GM12864 (cell line): Measurements from ENCODE around the gene KDM4E.
"Not testable (repeated sequence)": the region's sequence is repeated elsewhere in the genome, so short reads cannot be mapped to it uniquely, and the experiment has no call there.

Source experiments
- DNase-seq: peaks from one replicate; pipeline ENCODE4 v3.0.0-alpha.2; 2011; ENCODE audit warnings: low read depth
- H3K4me3 ChIP-seq: 2 replicates; pipeline ENCODE4 v1.5.1; 2011; ENCODE audit warnings: mild to moderate bottlenecking, low read depth, low read length, control low read depth
- CTCF ChIP-seq: IDR thresholded peaks from 2 replicates; pipeline ENCODE4 v1.5.1; 2011; ENCODE audit warnings: low read depth, mild to moderate bottlenecking, moderate library complexity, low read length, control low read depth, inconsistent platforms; ENCODE audit errors: missing control alignments

Gene KDM4E

GRCh38 chr11:95003716-95004115, 21.3 kb upstream of the KDM4E start:
- H3K4me3 ChIP-seq, result no peak overlapping the region
- TF ChIP-seq CTCF, result no peak
- no peak for DNase-seq

- H3K4me3 ChIP-seq, result no peak overlapping the region
- DNase-seq, result no peak
- no peak for TF ChIP-seq CTCF
Measured at GRCh38 chr11:95005642-95006041, 19.4 kb upstream of the KDM4E start.

- no peak for TF ChIP-seq CTCF
- no peak overlapping the region for H3K4me3 ChIP-seq
- DNase-seq, result no peak
Measured at GRCh38 chr11:95011376-95011775, 13.7 kb upstream of the KDM4E start.

- H3K4me3 ChIP-seq, result no peak overlapping the region
- no peak for DNase-seq
- TF ChIP-seq CTCF, result no peak
Measured at GRCh38 chr11:95014184-95014821, 10.8 kb upstream of the KDM4E start.

- no peak for TF ChIP-seq CTCF
- no peak overlapping the region for H3K4me3 ChIP-seq
- no peak for DNase-seq
Measured at GRCh38 chr11:95016139-95016538, 8.9 kb upstream of the KDM4E start.

DNA sequence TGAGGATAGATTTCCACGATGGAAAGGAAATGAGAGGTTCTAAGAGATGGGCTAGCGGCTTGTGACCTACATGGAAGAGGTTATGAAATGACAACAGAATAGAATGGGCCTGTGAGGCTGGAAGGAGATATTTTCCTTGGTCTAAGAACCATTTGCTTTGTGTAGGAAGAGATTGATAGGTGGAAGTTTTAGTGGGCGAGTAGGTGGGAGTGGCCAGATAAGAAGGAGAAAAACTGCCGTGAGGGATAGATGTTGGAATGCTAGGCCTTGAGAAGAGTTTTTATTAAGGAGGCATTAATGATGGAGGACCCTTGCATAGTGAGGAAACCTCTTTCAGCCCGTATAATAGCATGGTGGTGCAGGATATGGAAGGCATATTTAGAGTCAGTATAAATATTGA, 3.6 kb upstream of the KDM4E start:
- DNase-seq, H3K4me3 ChIP-seq: not testable (repeated sequence)

- not testable (repeated sequence) for H3K4me3 ChIP-seq, DNase-seq
Measured at GRCh38 chr11:95025594-95025993, 536 bp downstream of the KDM4E start.

- no peak overlapping the region for H3K4me3 ChIP-seq
- DNase-seq, result no peak
- no peak for TF ChIP-seq CTCF
Measured at GRCh38 chr11:95028357-95028756, 3.3 kb downstream of the KDM4E start.
